Left renal pelvis (tissue), 4 donors: Measurements from ENCODE around the gene DIDO1. TPM values are rescaled to one million over a fixed set of nuclear protein-coding genes. Genes with fewer than 3 reads are reported as not detected.
"Not testable (repeated sequence)": the region's sequence is repeated elsewhere in the genome, so short reads cannot be mapped to it uniquely, and the experiment has no call there.

ENCODE experiments used
- DNase-seq, 4 donors: peaks; one replicate each; pipeline ENCODE4 v3.0.0-alpha.2; 2013; ENCODE audit warnings: low read depth in 4 of 4, low spot score in 3 of 4
- polyA plus RNA-seq, 4 donors: library from polyadenylated mRNA; unstranded; fragments of 120-200 nt; gene quantifications; one replicate each; pipeline ENCODE4 v1.2.1, GENCODE V29; 2013; ENCODE audit not compliant: insufficient read length in 4 of 4

Gene DIDO1
- polyA plus RNA-seq, 4 donors = 53.4 to 60.9 (median 59.5) TPM

DNA sequence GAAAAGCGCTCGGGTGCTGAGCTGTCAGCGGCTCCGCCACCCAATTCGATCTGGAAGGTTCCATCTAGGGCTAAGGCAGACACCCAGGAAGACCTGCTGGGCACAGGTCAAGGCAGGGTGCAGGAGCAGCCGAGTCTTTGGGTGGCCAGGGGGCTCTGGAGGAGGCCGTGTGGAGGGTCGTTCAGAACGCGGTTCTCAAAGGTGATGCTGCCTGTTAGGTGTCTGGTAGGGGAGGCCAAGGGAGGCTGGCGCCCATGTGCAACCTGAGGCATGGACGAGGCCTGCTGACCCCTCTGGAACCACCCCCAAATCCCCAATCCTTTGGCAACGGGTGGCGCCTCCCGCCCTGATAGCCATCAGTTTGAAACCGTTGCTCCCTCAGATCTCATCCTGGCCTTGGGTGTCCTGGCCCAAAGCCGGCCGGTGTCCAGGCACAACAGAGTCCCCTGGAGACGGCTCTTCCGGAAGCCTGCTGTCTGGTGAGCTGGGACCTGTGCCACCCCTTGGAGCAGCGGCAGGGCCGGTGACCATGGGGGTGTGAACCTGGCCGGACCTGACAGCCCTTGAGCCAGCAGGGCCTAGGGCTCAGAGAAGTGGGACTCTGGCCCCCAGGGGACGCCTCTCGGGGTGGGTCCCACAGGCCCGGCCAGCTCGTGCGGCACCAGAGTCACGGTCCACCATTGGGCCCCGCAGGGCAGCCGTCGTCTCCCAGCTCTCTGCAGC lies 36.7 kb upstream of the DIDO1 start:
- no peak for DNase-seq

DNA sequence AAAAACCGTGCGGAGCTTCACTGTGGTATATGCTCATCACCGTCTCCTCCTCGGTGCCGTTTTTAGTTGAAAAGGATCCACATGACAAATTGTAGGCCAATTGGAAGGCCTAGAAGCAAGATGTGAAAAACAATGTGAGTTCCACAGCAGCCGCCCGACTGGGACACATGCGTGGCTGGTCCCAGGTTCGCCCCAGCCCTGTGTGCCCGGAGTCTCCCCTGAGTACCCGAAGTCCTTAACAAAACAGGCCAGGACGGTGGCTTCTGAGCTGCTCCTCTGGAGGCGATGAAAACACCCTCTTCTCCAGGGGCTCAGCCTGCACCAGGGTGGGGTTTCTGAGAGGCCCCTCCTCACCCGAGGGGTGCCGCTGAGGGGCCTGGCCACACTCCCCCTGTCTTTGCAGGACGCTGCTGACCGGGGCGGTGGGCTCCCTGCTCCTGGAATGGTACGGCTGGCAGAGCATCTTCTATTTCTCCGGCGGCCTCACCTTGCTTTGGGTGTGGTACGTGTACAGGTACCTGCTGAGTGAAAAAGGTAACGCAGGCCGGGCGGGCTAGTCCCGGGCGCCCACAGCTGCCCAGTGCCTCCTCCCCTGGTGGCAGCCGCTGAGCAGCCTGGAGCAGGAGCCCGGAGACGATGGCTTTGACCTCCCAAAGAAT lies 36.0 kb upstream of the DIDO1 start:
- no peak for DNase-seq

DNA sequence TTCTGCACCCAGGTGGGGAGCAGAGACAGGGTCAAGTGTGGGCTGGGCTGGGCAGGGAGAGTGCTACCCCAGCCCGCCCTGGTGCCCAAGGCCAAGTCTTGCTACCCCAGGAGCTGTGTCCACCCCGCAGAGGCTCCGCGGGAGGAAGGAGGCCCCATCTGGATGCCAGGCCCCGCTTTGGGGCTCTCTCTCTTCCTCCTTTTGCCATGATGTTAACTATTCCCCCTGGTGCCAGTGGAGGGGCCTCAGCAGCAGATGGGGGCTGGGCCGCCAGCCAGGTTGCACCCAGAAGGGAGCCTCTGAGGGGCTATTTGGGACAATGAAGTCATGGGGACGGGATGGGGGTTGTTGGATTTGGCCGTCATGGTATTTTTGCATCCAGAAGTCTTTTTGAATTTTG lies 35.5 kb upstream of the DIDO1 start:
- DNase-seq = no peak

DNA sequence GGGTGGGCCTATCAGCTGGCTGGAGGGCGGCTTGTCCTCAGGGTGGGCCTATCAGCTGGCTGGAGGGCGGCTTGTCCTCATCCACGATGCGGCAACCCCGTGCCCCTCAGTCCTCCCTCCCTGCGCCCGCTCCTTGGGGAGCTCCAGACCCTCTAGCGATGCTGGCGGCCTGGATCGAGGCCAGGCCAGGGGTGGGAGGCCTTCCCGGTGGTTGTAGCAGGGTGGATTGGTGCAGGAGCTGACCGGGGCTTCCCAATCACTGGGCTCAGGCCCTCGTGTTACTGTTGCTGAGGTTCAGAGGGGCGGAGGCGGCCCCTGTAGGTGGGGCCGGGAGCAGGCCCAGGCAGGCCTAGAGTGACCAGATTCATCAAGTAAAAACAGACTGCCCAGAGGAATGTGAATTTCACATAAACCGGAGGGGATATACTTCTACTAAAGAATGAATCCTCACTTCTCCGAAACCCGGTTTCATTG lies 35.0 kb upstream of the DIDO1 start:
- no peak for DNase-seq

DNA sequence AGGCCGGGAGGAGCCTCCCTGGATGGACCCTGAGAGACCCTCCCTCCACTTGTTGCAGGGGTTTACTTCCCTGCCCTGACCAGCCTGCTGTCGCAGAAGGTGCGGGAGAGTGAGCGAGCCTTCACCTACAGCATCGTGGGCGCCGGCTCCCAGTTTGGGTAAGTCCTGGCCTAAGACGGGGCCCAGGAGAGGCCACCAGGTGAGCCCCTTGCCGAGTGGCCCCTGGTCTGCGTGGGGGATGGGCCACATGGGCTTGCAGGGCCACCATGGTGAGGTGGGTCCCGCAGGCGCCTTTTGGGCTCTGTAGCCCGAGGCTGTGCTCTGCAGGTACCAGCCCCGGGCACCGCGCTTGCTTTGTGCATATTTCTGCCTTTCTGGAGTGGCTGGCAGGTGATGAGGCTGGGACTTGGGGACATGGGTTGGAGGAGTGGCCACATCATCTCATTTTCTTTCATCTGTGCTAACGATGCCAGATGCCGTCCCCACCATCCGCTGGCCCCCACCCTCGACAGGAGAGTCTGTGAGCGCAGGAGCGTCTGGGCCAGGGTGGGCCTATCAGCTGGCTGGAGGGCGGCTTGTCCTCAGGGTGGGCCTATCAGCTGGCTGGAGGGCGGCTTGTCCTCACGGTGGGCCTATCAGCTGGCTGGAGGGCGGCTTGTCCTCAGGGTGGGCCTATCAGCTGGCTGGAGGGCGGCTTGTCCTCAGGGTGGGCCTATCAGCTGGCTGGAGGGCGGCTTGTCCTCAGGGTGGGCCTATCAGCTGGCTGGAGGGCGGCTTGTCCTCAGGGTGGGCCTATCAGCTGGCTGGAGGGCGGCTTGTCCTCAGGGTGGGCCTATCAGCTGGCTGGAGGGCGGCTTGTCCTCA lies 34.4 kb upstream of the DIDO1 start:
- not testable (repeated sequence) for DNase-seq

DNA sequence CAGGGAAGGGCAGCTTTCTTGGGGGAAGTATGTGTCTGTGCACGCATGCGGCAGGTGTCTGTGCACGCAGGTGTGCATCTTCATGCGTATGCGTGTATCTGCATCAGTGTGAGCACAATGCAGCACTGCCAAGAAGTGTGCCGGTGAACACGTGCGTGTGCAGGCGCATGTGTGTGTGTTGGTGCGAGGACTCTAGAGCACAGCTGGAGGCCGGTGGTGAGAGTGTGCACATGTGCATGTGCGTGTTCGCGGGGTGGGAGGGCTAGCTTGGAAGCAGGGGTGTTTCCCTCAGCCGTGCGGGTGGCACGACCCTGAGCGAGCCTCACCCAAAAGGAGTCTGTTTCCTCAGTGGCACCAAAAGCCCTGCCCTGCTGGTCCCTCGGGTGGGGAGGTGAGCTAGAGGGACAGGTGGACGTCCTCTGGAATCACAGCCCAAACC lies 33.7 kb upstream of the DIDO1 start:
- no peak for DNase-seq

DNA sequence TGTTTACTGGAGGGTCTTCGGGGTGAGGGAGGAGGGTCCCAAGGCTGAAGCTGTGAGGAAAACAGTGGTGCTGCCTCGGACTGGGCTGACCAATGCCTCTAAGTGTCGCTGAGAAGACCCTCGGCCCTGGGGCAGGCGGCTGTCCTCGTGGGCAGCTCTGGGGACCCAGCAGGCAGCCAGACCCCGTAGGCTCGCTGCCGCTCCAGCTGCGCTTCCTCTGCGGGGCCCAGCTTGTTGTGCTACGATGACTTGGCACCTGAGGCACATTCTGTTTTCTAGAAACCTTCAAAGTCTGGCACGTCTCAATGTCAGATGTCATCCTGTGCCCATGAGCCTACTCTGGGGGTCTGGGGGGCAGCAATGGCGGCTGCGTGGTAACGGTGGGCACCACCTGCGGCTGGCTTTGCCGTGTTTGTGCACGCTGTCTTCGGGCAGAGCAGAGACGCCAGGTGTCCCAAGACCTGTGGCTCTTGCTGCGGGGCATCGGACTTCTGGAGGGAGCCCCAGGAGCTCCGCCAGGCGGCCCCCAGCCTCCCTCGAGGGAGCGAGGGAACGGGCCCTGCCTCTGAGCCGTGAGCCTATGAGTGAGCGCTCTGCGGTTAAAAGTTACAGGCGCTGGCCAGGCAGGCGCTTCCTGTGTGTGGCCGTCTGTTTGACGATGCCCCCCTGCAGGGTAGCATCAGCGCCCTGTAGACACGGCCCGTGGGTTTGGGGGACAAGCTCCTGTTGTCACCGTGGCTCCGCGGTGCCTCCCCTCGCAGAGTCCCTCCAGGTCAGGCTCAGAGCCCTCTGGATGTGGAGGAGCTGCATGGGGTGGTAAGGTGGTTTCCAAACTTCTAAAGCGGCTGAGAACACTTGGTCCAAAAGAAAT lies 33.0 kb upstream of the DIDO1 start:
- no peak for DNase-seq

DNA sequence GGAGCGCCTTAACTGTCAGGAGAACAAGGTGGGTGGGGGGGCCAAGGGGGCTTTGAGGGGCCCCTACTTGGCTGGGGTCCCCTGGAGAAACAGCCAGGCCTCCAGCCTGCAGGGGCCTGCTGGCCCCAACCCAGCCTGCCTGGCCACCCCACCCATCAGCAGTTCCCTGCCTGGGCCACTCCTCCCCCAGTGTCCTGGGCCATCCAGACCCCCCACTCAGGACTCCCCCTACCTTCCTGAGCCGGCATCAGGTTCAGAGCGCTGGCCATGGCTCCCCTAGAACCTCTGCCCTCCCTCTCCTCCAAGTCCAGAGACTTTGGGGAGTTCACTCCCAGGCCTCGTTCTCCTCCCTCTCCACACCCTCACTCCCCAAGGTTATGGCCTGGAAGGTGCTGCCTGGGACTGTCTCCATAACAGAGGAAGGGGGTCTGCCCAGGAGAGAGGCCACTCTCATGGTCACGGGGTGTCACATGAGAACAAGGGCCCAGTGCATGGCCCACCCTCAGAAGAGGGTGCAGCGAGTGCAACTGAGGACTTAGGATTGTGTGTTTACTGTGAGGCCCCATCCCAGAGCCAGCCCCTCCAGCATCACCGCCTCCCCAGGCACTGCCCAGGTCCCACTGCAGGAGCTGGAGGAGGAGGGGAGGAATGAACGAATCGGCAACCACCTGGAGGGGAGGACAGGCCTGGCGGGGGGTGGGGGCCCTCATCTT lies 32.2 kb upstream of the DIDO1 start:
- DNase-seq = no peak

DNA sequence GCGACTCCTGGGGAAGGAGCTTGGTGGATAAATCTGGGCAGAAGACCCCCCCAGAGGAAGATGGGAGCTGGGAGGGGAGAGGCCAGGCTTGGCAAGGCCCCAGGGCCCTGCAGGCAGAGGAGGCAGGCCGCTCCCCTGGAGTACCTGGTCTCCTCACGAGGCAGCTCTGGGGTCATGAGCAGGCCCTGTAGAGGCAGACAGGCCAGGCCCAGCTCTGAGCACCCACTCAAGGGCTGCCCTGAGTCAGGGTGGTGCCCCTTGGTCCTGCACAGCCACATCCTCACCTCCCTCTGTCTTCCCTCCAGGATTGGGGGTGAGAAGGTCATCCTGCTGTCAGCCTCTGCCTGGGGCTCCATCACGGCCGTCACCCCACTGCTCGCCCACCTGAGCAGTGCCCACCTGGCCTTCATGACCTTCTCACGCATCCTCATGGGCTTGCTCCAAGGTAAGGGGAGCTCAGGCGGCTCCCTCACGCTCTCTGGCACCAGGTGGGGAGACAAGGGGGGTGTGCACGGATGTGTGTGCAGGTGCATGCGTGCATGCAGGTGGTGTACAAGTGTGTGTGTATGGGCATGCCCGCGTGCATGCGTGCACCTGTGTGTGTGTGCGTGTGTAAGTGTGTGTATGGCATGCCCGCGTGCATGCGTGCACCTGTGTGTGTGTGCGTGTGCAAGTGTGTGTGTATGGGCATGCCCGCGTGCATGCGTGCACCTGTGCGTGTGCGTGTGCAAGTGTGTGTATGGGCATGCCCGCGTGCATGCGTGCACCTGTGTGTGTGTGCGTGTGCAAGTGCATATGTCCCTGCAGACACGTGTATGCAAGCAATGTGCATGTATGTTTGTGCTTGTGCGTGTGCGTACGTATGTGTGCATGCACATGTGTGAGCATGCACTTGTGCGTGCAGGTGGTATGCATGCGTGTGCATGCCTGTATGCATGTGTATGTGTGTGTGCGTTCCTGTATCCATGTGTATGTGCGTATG lies 31.1 kb upstream of the DIDO1 start:
- DNase-seq = no peak

DNA sequence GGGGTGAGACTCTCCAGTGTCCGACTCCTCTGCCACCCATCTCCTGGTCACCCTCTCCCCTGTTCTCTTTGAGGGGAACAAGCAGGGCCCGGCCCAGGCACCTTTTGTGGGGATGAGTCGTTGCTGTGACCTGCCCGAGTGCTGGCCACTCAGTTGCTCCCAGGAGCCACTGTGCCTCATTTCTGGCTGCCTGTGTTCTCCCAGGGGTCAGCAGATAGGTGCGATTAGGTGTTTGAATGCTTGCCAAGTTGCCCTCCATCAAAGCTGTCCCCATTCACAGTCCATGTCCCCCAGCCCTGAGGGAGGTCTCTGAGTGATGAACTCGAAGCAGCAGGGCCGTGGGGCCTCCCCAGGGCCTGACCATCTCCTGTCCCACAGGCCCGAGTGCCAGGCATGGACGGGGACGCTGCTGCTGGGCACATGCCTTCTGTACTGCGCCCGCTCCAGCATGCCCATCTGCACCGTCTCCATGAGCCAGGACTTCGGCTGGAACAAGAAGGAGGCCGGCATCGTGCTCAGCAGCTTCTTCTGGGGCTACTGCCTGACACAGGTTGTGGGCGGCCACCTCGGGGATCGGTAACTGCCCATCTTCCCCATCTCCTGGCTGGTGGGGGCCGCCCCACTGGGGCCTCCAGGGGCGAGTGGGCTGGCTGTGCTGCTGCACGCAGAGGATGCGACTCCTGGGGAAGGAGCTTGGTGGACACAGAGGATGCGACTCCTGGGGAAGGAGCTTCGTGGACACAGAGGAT lies 30.3 kb upstream of the DIDO1 start:
- no peak for DNase-seq

DNA sequence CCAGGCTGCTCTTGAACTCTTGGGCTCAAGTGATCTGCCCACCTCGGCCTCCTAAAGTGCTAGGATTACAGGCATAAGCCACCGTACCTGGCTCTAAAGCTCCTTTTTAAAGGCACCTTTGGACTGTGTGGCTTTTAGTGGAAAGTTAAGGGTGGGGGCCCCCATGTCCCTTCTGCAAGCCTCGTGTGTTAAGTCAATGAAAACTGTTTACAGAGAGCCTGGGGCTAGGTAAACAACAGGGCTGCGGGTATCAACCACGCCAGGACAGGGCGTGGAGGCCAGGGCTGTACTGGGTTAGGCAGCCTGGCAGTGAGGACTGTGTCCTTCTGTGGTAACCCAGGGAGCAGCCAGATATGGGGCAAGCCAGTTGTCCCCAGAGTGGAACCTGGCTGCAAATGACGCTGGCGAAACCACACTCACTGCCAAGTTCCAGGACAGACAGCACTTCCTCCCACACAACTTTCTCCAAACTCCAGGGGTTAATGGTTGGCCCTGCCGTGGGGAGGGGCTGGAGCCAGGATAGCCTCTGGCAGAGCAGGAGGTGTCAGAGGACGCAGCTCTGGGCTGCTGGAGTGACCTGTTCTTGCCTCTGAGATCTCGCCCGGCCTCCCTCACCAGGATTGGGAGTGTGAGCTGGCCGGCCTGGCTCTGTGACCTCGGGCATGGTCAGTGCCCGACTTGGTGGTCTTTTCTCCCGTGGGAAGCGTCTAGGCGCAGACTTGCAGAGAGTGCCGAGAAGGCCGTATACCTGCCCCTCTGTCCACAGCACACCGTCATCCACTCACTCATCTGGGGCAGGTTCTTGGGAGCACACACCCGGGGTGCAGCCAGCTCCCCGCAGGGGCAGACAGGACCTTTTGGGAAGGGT lies 29.4 kb upstream of the DIDO1 start:
- no peak for DNase-seq

DNA sequence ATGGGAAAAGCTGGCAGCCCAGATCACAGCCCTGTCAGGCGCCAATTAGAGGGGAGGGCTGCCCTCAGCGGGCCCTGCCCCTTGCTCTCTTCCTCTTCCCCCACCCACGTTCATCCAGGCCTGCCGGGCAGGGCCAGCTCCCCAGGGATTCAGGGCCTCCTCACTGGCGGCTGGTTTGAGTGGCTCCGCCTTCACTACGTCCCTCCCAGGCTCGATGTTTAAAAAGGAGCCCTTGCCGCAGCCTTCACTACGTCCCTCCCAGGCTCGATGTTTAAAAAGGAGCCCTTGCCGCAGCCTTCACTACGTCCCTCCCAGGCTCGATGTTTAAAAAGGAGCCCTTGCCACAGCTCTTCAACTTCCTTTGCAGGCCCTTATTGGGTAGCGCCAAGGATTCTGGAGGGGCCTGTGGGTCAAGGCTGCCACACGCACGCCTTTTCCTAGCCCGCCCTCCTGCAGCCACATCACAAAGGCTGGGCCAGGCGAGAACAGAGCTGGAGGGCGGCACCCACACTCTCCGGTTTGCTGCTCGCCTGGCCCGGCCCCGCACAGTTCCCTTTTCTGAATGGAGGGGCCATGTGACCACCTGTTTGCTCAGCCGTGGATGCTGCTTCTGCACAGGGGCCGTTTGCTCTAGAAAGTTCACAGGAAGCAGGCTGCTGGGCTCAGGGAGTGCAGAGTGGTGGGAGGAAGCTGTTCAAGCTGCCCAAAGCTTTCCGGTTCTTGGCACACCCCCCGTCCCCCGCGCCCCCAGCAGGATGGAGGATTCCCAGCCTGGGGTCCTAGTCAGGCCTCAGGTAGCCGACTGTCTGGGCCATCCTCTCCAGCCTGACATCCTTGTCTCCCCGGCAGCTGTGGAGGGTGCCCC lies 27.8 kb upstream of the DIDO1 start:
- DNase-seq = peak in 2 of 4 donors; percentile 58 to 70

DNA sequence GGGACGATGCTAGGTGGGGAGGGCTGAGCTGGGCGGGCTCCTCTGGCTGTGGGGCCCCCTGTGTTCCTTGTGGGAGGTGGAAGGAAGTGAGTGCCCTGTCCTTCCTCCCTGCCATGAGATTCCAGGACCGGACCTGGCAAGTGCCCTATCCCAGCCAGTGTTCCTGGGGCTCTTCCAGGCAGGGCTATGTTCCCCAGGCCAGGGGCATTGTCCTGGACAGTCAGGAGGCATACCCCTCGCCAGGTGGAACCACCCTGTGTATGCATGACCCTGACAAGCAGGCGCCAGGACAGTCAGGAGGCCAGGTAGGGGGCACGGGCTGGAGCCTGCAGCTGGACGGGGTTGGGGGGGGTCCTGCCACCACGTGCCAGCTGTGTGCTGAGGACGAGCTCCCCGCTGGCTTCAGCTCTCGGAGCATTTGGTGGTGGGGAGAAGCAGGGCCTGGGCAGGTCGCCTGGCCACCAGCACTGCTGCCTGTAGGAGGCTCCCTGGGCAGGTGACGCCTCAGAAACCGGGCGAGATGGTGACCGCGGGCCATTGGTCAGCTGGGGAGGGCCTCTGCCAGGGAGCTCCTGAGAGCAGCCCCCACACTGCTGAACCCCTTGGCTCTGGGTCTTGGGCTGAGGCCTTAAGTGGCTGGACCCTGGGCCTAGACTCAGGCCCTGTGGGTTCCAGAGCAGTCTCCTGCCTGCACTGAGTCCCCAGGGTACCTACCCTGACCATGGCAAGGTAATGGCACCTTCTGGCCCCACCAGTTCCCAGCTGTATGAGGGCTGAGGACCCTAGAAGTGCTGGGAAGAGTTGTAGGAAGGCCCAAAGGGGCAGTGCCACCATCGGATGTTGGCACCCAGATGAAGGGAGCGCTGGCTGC lies 26.9 kb upstream of the DIDO1 start:
- DNase-seq = no peak

DNA sequence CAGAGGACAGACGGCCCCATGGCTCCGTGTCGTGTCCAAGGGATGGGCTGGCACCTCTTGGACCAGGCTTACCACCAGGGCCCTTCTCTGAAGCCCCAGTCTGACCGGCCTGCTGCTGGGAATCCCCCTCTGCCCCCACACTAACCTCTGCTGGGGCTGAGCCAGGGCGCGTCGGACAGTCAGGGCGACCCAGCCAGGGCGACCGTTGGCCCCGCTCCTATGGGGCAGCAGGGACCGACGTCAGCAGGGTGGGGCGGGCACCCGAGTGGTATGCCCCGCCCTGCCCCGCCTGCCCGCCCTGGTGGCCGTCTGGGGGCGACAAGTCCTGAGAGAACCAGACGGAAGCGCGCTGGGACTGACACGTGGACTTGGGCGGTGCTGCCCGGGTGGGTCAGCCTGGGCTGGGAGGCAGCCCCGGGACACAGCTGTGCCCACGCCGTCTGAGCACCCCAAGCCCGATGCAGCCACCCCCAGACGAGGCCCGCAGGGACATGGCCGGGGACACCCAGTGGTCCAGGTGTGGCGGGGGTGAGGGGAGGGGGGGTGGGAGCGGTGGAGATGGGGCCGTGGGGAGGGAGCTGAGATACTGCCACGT lies 26.2 kb upstream of the DIDO1 start, which contains the start of gene SLC17A9:
Gene SLC17A9 (plus strand): TSS at position 337 of the 595 bp plus-strand sequence. CDS start 122 bp downstream, at position 459.
- no peak for DNase-seq
